Left ventricle myocardium inferior (tissue), 1 donor: ENCODE results near the gene BCAP31. TPM values are rescaled to one million over a fixed set of nuclear protein-coding genes. Genes with fewer than 3 reads are reported as not detected.

Experiments used
- DNase-seq: peaks from one replicate; pipeline ENCODE4 v3.0.0-alpha.2; 2020
- H3K27ac ChIP-seq: fragments of 200-600 bp; replicated peaks from 2 replicates; pipeline ENCODE4 v1.8.0; 2021
- H3K27me3 ChIP-seq: fragments of 200-600 bp; 2 replicates; pipeline ENCODE4 v1.8.0; 2021; ENCODE audit warnings: low read depth
- H3K36me3 ChIP-seq: fragments of 200-600 bp; 2 replicates; pipeline ENCODE4 v1.8.0; 2021
- H3K4me1 ChIP-seq: fragments of 200-600 bp; 2 replicates; pipeline ENCODE4 v1.8.0; 2021
- H3K4me3 ChIP-seq: fragments of 200-600 bp; 2 replicates; pipeline ENCODE4 v1.8.0; 2021; ENCODE audit warnings: mild to moderate bottlenecking, moderate library complexity
- H3K9me3 ChIP-seq: fragments of 200-600 bp; replicated peaks from 2 replicates; pipeline ENCODE4 v1.8.0; 2021
- intact Hi-C: fragments of 100-400 bp; cut with micrococcal nuclease; formaldehyde crosslinking; loops from one replicate; pipeline ENCODE4 v1.11.0; 2022
- total RNA-seq: library from RNA; stranded (reverse); fragmentation: NEBNext Ultra II Directional; extraction: Animal tissue kit (Norgen Biotek cat#: 25700); gene quantifications from one replicate; pipeline ENCODE4 v1.2.1, GENCODE V29; 2021
- TF ChIP-seq, protein P1 (sequence below): fragments of 200-600 bp; IDR thresholded peaks from 2 replicates; pipeline ENCODE4 v1.8.0; 2021; ENCODE audit warnings: antibody characterized with exemption, mild to moderate bottlenecking, borderline replicate concordance
- donor health status: DM: no; HTN: yes; CAD: no; lungs with severe emphysema.

Gene BCAP31
- total RNA-seq, 1 donor from 2014 or later: 80.8 TPM

DNA sequence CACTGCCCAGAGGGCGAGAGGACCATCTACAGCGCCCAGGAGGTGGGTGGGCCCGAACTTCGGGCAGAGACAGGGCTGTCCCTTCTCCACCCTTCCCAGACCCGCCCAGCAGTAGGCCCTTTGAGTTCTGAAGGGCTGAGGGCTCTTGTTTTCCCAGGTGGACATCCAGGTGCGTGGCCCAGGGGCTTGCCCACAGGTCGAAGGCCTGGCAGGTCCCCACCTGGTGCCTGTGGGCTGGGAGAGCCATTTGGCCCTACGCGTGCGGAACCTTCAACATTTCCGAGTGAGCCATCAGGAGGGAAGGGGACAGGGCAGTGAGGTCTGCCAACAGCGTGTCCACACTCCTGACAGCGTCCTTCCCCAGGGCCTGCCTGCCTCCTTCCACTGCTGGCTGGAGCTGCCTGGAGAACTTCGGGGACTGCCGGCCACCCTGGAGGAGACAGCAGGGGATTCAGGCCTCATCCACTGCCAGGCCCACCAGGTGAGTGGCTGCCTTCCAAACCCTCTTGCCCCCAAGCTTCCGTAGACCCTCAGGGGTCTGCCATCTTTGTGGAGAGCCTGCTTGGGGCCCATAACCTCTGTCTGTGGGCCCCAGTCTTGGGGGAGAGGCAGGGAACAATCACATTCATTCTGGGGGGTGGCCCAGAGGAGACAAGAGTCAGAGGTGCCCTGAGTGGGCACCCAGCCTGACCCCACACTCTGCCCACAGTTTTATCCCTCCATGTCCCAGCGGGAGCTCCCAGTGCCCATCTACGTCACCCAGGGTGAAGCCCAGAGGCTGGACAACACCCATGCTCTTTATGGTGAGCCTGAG, 46.6 kb upstream of the BCAP31 start:
- DNase-seq: no peak
- H3K36me3 ChIP-seq: no peaks in the 10 kb centered on the region

DNA sequence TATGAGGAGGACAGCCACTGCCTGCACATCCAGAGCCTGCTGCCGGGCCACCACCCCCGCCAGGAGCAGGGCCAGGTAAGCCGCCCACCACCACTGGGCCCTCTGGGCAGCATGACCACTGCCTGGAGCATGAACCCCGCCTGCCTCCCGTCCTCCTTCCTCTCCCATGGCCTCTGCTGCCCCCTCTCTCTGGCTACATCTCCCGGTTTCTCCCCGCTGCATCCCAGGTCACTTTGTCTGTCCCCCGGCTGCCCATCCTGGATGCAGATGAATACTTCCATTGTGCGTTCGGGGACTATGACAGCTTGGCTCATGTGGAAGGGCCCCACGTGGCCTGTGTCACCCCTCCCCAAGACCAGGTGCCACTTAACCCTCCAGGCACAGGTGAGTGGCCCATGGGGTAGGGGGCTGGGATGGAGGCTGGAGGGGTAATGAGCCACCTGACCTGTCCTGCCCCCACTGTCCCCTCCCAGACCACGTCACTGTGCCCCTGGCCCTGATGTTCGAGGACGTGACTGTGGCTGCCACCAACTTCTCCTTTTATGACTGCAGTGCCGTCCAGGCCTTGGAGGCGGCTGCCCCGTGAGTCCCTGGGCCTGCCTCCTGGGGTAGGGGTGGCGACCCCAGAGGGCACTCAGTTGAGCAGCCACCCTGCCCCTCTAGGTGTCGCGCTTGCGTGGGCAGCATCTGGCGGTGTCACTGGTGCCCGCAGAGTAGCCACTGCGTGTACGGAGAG, 45.8 kb upstream of the BCAP31 start:
- DNase-seq: no peak

More for the DNA sequence above, 46.6 kb upstream of the BCAP31 start:
- H3K27ac ChIP-seq: no peak overlapping the region
- no peaks in the 10 kb centered on the region for H3K9me3 ChIP-seq
- intact Hi-C loops: no loop called here
- no peaks in the 10 kb centered on the region for H3K27me3 ChIP-seq
- H3K4me1 ChIP-seq: peaks cover 4% of the 10 kb centered on the region
- TF ChIP-seq, protein P1, sequence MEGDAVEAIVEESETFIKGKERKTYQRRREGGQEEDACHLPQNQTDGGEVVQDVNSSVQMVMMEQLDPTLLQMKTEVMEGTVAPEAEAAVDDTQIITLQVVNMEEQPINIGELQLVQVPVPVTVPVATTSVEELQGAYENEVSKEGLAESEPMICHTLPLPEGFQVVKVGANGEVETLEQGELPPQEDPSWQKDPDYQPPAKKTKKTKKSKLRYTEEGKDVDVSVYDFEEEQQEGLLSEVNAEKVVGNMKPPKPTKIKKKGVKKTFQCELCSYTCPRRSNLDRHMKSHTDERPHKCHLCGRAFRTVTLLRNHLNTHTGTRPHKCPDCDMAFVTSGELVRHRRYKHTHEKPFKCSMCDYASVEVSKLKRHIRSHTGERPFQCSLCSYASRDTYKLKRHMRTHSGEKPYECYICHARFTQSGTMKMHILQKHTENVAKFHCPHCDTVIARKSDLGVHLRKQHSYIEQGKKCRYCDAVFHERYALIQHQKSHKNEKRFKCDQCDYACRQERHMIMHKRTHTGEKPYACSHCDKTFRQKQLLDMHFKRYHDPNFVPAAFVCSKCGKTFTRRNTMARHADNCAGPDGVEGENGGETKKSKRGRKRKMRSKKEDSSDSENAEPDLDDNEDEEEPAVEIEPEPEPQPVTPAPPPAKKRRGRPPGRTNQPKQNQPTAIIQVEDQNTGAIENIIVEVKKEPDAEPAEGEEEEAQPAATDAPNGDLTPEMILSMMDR: no peak
- H3K4me3 ChIP-seq: no peak overlapping the region

DNA sequence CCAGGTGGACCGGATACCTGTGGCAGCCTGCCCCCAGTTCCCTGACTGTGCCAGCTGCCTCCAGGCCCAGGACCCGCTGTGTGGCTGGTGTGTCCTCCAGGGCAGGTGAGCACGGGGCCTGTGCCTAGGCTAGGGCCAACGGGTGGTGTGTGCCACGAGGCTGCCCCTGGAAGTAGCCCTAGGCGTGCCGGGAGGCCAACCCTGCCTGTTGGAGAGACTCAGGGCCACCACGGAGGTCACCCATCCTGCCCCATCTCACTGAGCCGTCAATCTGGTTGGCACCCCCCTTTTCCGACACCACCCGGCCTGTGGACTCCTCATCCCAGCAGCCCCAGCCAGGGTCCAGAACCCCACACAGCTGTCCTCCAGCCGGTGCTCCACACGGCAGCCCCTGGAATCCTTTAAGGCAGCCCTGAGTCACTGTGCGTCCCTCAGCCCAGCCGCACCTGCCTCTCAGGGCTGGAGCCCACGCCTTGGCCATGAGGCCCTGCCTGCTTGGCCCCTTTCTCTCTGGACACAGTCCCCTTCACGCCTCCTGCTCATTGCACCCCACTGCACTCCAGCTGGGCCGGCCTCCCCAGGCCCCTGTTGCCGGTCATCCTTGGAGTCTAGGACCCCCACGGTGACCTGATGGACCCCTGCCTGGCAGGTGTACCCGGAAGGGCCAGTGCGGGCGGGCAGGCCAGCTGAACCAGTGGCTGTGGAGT, 45.1 kb upstream of the BCAP31 start:
- no peaks in the 10 kb centered on the region for H3K9me3 ChIP-seq
- no peak overlapping the region for H3K4me3 ChIP-seq
- intact Hi-C loops: no loop called here
- TF ChIP-seq, protein P1: no peak
- H3K36me3 ChIP-seq: no peaks in the 10 kb centered on the region
- H3K4me1 ChIP-seq: peaks cover 19% of the 10 kb centered on the region
- DNase-seq: no peak
- H3K27me3 ChIP-seq: no peaks in the 10 kb centered on the region
- no peak overlapping the region for H3K27ac ChIP-seq

More for the DNA sequence above, 45.8 kb upstream of the BCAP31 start:
- H3K27ac ChIP-seq: no peak overlapping the region
- no peak overlapping the region for H3K4me3 ChIP-seq
- no peaks in the 10 kb centered on the region for H3K9me3 ChIP-seq
- H3K36me3 ChIP-seq: no peaks in the 10 kb centered on the region
- H3K27me3 ChIP-seq: no peaks in the 10 kb centered on the region
- intact Hi-C loops: no loop called here
- TF ChIP-seq, protein P1: no peak
- H3K4me1 ChIP-seq: peaks cover 12% of the 10 kb centered on the region

DNA sequence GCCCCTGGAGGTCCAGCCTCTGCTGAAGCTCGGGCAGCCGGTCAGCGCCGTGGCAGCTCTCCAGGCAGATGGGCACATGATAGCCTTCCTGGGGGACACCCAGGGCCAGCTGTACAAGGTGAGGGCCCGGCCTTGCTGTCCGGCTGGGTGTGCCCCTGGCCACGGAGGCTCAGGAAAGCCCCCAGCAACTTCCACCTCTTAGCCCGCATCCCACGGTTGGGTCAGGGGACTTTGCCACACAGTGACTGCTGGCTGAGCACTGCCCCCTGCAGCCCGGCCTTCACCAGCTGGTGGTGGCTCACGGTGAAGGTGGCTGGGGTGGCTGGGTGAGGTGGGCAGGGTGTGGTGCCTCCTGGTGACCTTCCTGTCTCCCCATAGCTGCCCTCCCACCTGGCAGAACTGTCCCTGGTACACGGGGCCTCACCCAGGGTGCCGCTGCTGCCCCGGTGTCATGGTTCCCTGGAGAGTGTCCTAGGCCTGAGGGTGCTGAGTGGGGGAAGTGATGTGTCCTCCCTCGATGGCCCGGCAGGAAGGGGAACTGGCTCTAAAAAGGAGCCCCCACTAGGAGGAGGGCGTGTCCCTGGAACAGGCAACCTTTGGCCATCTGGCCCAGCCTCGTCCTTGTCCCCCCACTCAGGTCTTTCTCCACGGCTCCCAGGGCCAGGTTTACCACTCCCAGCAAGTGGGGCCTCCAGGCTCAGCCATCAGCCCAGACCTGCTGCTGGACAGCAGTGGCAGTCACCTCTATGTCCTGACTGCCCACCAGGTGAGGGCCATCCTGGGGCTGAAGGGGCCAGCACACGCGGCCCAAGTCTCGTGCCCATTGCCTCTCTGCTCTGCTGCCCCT, 44.3 kb upstream of the BCAP31 start:
- H3K4me3 ChIP-seq: no peak overlapping the region
- no peak for DNase-seq
- H3K4me1 ChIP-seq: peaks cover 22% of the 10 kb centered on the region
- H3K27ac ChIP-seq: no peak overlapping the region
- TF ChIP-seq, protein P1: no peak
- H3K27me3 ChIP-seq: no peaks in the 10 kb centered on the region
- H3K36me3 ChIP-seq: no peaks in the 10 kb centered on the region
- intact Hi-C loops: no loop called here
- H3K9me3 ChIP-seq: no peaks in the 10 kb centered on the region

DNA sequence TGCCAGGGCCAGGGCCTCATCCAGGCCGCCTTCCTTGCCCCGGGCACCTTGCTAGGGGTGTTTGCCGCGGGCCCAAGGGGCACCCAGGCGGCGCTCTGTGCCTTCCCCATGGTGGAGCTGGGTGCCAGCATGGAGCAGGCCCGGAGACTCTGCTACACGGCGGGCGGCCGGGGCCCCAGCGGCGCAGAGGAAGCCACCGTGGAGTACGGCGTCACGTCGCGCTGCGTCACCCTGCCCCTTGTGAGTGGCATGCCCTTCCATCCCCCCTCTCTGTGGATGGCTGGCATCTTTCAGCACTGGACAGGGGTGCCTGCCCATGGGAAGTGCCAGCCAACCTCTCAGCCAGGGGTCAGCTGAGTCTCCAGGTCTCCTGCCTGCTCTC, 43.5 kb upstream of the BCAP31 start:
- DNase-seq: no peak
- no peak overlapping the region for H3K27ac ChIP-seq
- intact Hi-C loops: no loop called here

More for the DNA sequence above, 43.5 kb upstream of the BCAP31 start:
- H3K27me3 ChIP-seq: no peaks in the 10 kb centered on the region
- TF ChIP-seq, protein P1: no peak
- peaks cover 22% of the 10 kb centered on the region for H3K4me1 ChIP-seq
- no peak overlapping the region for H3K4me3 ChIP-seq
- no peaks in the 10 kb centered on the region for H3K9me3 ChIP-seq
- H3K36me3 ChIP-seq: no peaks in the 10 kb centered on the region
